Muscle of arm (tissue), 12 donors: ENCODE measurements around the gene PRDM2. TPM values are rescaled to one million over a fixed set of nuclear protein-coding genes. Genes with fewer than 3 reads are reported as not detected.

Source experiments
- DNase-seq: peaks from one replicate; pipeline ENCODE4 v3.0.0-alpha.2; 2013
- polyA plus RNA-seq, 12 donors: library from polyadenylated mRNA; unstranded; fragments of 120-200 nt; gene quantifications; one replicate each; pipeline ENCODE4 v1.2.1, GENCODE V29; 2013; ENCODE audit not compliant: insufficient read length in 12 of 12

The PRDM2 gene
- polyA plus RNA-seq, 12 donors, result 34.1 to 68.8 (median 38.5) TPM; not detected in 1

DNA sequence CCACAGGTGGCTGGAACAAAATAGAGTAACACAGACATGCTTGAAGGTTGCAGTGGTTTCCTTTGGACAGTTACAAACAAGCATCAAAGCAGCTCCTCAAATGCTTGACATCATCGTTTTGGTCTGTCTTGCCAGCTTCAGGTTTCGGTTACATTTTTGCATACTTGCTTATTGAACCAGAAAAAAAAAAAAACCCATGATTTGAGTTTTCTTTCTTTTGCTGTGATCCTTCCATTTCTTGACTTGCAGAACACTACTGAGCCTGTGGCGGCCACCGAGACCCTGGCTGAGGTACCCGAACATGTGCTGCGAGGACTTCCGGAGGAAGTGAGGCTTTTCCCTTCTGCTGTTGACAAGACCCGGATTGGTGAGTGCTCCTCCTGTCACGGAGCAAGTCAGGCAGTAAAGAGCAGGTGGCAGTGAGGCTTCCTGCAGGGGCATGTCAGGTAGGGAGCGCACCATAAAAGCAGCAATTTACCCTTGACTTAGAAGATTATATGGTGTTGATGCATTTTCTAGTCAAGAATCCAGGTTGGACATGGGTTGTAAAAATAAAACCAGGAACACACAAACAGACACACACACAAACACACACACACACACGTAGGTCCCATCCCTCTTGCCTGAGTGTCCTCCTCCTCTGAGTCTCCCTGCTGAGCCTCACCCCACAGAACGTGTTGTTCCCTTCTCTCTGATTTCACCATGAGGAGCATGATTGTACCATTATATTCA is 30.9 kb downstream of the PRDM2 start:
- no peak for DNase-seq

DNA sequence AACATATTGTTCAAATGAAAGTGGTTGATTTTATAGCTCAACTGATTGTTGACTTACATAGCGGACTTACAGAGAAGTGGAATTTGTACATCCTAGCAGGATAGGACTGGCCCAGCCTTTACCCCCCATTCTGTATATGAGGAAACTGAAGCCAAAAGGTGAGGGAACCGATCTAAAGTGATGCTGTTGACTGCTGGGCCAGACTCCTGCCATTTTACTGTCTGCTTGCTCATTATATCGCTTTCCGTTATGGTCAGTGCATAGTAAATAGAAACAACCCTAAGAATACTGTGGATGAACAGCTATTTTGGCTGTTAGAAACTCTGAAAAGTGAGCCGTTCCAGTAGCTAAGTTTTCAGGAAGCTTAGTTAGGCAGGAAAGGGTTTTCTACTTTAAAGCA is 31.9 kb downstream of the PRDM2 start:
- no peak for DNase-seq

DNA sequence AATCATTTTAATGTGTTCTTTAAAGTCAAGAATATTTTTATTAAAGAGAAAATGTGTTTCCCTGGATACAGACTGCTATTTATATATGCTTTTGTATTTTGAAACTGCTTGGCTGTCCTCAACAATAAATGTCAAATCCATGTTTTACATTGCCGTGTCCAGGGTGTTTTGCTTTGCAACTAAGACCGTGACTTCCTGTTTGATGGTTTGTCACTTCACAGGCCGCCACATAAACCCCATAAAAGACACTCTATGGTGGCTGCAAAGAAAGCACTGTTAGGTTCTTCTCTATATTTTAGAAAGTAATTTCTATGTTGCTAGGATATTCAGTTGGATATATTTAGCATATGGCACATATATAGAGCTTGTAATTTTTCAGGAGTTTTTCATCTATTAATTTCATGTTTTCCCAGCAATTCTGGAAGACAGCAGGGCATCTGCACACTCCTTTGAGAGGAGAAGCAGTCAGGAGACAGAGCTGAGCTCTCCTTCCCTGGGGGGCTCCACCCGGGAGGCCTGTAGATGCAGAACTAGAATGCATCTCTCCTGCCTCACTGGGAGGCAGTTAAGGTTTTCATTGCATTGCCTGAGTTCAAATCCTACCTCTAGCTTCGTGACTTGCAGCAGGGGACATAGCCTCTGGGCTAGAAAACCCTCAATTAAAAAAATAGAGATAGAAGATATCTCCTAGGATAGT is 33.1 kb downstream of the PRDM2 start:
- no peak for DNase-seq

DNA sequence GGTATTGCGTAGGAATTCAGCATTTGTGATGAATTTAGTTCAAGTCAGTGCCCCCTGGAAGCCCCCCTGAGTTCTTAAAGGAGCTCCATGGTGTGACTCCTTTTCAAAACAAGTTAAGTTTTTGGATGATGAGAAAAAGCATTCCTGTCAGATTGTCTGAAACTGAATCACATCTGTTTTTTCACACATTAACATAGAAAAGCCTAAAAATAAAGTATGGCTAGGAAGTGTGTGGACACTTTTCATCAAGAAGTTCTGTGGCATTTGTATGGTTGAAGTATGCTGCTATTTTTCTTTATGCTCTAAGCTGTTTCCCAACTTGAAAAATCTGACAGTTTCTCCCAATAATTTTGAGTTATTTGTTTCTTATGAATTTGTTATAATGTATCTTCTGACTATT is 33.7 kb downstream of the PRDM2 start:
- DNase-seq, result no peak

DNA sequence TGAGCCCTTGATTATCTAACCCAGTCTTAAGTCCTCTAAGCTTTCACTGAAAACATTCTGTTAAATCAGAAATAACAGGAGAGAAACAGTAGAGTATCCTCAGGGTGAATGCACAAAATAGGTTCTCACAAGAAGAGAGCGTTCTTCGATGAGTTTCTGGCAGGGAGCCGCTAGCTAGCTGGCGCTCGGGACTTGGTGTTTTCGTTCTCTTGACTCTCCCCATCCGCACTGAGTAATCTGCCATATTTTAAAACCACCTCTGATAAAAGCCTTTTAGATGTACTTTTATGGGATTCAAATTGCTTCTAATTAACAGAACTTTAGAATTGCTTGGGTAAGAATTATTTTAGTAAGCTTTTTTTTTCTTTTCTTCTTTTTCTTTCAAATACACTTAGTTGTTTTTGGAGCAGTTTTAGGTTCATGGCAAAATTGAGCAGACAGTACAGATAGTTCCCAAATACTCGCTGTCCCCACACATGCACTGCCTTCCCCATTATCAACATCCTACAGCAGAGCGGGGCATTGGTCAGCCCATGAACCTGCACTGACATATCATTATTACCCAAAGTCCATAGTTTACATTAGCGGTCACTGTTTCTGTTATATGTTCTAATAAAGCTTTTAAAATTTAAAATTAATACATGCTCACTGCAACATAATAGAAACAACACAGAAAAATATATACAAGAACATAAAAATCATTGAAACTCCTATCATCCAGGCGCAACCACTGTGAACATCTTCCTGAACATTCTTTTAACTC is 35.4 kb downstream of the PRDM2 start:
- no peak for DNase-seq

DNA sequence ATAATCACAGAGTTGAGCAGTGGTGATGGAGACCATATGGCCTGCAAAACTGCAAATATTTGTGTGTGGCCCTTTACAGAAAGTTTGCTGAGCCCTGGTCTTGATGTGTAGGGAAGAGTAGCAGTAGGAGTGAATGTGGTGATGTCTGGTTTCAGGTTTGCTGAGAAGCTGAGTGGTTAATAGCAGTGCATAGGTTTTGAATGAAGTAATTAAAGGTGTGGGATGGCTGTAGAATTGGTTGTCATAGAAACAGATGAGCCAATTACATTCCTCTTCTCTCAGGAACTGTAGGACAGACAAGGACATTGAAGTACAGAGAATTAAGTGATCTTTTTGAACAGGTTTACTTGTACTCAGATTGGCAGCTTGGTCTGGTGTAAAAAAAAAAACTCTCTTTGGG is 37.4 kb downstream of the PRDM2 start:
- no peak for DNase-seq

DNA sequence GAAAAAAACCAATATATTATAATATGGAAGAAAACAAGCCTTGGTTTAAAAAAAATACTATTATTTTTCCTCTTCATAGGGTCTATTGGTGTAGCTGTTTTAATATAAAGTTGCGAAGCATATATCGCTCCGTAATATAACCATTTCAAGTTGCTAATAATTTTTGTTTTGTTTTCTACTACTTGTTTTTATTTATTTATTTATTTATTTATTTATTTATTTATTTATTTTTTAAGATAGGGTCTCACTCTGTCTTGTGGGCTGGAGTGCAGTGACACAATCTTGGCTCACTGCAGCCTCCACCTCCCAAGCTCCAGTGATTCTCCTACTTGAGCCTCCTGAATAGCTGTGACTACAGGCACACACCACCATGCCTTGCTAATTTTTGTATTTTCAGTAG is 46.4 kb downstream of the PRDM2 start:
- DNase-seq, result no peak

DNA sequence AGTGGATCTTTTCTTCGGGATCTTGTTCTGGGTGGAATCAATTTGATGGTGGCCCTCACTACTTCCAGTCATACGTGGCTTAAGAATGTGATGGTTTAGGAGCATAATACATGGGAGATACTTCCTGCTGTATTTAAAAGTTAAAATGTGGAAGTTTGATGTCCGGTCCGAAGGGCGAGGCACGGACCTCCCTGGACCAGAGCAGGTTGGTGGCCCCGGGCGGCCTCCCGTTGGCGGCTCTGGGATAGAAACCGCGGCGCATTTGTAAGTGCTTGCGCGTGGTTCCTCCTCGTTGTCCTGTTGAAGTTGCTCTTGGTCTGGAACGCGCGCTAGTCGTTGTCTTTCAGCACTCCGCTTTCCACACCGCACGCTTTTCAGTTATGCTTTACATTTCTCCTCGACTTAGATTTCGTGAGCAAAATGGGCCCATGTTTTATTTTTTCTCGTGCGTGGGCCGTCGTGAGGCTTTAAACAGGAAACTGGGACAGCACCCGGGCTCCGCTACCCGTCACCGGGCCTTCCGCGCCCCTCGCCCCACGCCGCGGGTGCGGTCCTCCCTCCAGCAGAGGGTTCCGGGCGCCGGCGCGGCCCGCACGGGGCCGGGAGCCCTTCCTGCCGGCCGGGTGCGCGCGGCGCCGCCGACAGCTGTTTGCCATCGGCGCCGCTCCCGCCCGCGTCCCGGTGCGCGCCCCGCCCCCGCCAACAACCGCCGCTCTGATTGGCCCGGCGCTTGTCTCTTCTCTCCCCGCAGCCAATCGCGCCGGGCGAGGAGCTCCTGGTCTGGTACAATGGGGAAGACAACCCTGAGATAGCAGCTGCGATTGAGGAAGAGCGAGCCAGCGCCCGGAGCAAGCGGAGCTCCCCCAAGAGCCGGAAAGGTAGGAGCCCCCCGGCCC is 48.9 kb downstream of the PRDM2 start:
- DNase-seq, result peak; percentile 94

DNA sequence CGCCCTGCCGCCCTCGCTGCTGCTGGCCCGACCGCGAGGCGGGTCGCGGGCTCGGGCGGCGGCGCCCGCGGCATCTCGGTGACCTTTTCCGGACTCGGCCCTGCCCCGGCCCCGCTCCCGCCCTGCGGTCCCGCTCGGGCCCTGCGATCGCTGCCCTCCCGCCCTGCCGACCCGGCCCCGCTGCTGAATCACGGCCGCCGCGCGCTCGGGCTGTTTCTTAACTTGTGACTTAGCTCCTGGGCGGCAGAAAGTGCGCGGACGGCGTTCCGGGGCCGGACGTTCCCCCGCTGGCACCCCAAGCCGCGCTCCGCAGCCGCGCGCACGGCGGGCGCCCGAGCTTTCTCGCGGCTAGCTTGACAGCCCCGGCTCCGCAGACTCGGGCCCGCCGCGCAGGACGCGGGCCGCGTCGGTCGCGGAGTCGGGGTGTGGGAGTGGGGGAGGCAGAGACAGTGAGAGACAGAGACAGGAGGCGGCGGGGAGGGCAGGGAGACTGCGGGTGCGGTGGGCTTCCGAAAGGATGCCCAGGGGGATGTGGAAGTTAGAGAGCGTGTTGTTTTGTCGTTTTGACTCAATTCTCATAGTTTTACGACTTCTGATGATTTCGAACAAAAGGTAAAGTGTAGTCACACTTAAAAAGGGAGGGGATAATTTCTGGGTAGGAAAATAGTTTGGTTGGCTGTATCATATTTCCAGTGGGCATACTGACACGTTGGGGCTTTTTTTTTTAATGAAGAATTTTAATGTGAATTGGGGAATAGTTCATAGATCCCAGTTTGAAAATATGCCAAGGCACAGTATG is 49.8 kb downstream of the PRDM2 start:
- DNase-seq, result peak; percentile 33

DNA sequence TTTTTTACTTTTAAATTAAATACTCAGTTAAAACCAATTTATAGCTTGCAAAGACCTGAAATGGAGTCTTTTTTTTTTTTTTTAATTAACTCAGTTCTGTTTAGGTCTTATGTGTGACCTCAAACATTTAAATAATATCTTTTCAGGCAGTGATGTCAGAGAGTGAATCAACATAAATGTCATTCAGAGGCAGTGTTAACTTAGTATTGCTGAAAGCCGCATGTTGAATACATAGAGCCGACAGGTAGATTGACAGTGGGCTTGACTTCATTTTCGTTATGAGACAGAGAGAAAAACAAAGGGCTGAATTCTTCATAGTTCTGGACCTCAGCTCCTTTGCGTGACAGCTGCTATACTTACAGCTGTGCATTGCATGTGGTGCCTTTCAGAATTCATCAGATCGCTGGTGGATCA is 51.5 kb downstream of the PRDM2 start:
- DNase-seq, result no peak

DNA sequence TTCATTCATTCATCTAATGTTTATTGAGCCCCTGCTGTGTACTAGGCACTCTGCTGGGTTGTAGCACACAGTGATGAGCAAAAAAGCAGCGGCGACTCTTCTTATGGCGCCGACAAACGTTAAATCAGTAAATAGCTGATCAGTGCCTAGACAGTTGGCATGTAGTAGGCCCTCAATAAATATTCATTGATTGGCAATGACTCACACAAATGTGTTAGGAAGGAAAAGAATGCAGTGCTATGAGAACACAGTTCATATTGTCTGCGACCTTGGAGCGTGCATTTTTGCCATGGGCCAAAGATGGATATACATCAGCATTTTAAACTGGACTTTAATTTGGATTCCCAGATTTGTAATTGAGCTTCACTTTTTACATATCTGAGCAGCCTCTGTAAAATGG is 52.0 kb downstream of the PRDM2 start:
- no peak for DNase-seq

DNA sequence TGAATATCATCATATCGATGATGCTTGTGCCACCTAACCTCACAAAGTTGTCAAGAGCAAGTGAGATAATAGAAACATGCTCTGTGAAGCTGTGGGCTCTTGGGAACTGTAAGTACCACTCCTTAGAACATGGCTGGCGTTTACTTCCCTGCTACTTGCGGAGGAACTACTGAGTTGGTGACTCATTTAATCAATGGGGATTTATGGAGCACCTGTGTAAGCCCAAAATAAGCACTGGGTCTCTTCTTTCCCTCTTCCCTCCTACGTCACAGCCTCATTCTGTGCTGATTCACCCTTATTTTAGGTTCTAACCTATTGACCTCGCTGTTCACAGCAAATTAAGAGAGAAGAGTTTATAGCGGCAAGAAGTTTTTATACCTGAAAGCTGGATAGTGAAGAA is 52.9 kb downstream of the PRDM2 start:
- no peak for DNase-seq

DNA sequence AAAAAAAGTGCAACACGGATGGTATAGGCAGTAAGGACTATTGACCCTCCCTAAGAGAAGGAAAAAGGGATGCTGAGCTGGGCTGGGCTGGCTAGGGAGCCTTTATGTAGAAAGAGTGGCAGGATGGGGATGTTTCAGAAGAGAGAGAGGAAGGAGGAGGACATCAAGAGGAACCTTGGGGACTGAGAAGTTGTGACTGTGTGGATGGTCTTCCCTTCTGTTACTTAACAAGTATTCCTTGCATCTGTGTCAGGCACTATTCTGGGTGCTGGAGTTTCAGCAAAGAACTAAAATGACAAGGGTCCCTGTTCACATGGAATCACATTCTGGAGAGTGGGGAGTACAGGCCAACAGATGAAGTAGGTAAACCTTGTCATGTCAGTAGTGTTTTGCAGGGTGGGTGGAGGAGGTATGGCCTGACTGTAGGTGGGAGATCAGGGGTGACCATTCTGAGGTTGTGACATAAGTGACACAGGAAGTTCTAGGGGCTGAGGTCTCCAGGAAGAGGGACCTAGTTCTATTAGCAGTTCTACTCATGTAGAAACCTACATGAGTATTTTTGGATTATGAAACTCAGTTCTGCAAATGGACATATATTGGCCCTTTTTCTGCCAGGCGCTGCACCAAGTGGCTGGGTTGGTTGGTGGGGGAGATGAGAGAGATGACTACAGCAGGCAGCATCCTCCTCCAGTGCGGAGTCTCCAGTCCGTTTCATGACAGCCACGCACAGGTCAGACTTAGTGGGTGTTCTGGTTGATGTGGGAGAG is 53.8 kb downstream of the PRDM2 start:
- no peak for DNase-seq

DNA sequence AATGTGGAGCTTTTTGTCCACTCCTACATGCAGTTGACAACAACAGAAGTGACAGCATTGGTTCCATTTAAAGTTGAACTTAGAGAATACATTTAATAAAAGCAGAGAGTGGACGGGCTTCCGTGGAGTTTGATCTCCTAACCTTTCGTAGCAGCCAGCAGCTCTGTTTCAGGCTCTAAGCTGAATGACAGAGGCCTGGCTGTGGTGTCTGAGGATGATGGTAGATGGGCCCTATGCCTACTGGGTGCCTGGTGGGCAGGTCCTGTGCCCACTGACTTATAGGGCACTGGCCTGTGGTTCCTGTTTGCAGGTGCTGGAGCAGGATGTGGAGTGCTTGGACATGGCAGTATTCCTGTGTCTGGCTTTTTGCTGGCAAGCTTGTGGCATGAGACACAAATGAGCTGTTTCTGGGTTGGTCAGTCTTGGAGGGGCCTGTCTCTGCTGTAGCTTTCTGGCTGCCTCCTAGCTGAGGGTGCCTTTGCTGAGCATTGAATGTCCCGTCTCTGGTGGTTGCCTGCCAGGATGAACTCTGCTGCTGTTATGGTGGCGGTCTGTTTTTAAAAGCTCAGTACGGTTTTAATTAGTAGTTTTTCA is 54.6 kb downstream of the PRDM2 start:
- DNase-seq, result no peak

DNA sequence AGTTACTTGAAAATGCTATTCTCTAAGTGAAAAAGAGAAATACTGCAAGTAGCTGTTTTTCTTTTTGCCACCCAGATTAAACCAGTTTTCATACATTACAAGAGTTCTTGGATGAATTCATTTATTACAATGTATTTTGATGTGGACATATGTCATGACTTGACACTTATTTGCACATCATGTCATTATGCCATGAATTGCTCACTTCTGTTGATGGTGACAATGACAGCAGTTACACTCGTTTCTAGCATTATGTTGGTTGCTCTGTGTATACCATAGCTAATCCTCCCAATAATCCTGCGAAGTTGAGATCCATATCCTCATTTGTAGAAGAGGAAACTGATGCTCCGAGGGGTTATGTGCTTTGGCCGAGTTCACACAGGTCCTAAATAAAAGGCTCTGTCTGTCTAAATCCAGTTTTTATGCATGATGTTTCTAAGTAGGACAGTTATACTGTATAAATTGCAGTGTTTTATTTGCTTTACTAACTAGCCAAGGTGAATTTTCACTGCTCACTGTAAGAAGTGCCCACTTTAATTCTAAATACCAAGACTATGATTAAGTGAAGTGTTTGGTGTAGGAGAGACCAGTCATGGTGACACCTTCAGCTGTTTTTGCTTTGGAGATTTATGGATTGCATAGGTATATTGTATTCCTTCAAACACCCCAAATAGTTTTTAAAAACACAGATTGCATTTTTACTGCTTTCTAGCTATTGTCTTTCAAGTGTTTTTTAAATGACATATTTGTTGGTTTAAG is 56.7 kb downstream of the PRDM2 start:
- no peak for DNase-seq

DNA sequence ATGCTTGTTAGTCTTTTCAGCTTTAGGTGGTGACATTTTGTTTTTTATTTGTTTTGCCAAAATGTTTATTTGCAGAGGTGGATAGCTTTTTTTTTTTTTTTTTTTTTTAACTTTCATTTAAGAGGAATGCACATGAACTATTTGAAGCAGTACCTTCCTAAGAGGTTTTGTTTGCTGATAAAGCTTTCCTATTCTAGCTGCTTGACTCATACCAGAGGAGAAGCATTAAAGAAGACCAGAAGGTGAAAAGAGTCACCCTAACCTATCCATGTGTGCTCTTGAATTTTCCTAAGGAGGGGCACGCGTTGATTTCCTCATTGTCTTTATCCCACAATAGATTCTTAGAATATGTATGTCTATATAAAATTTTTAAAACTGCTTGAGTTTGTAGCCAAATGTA is 57.7 kb downstream of the PRDM2 start:
- DNase-seq, result no peak

DNA sequence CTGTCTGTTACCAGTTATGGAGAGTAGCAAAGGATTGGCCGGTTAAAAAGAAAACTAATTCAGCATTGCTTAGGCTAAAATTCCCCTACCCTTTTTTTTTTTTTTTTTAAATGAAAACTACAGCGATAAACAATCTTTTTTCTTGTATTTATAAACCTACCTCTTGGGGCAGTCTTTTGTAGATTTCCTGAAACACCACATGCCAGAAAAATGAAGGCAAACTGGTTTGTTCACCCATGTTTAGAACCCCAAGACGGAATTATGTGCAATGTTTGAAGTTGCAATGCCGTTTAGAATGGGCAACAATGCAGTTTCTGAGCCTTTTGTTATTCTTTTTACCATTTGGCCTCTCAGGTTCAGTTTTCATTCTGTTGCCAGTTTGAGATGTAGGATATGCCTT is 59.1 kb downstream of the PRDM2 start:
- DNase-seq, result no peak

DNA sequence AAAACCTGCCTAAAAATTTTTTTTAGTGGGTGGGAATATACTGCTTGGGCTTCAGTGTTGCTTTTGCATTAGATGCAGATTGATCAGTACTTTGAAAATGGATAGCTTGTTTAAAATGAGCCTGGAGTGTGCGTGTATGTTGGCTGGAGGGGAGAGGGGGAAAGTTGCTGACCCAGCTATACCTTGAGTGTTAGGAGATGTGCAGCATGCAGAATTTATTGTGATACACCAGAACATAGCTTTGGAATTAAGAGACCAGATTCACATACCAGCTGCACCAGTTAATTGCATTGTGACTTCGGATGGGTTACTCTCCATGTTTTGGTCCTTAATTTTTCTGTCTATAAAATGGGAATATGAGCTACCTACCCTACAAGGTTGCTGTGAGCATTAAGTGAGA is 60.4 kb downstream of the PRDM2 start:
- no peak for DNase-seq

DNA sequence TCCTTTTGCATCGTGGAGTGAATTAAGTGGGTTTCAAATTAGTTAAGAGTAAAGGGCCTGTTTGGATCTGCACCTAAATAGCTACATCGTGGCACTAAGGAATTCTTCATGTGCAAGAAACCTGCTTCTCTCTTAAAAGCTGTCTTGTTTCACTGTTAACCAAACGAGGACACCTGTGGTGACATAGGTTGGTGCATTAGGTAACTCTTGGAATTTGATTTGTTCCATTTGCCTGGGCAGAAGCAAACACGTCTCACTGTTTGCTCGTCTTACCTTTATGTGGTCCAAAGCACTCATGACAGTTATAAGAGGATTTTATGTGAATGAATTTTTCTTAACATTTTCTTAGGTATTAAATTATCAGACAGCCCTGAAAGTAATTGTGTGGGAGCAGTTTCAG is 60.9 kb downstream of the PRDM2 start:
- DNase-seq, result no peak
